GM21423 (cell line): ENCODE measurements around the gene WARS2.
A peak's percentile ranks its signal among the peaks of the same experiment; 100 is the strongest.
"Not testable (repeated sequence)": the region's sequence is repeated elsewhere in the genome, so short reads cannot be mapped to it uniquely, and the experiment has no call there.

Experiments used
- ATAC-seq: cut with Tn5 transposase; IDR thresholded peaks from one replicate; pipeline ENCODE4 v1.9.1; 2021; ENCODE audit warnings: mild to moderate bottlenecking, moderate library complexity; ENCODE audit not compliant: unreplicated experiment

Gene WARS2

DNA sequence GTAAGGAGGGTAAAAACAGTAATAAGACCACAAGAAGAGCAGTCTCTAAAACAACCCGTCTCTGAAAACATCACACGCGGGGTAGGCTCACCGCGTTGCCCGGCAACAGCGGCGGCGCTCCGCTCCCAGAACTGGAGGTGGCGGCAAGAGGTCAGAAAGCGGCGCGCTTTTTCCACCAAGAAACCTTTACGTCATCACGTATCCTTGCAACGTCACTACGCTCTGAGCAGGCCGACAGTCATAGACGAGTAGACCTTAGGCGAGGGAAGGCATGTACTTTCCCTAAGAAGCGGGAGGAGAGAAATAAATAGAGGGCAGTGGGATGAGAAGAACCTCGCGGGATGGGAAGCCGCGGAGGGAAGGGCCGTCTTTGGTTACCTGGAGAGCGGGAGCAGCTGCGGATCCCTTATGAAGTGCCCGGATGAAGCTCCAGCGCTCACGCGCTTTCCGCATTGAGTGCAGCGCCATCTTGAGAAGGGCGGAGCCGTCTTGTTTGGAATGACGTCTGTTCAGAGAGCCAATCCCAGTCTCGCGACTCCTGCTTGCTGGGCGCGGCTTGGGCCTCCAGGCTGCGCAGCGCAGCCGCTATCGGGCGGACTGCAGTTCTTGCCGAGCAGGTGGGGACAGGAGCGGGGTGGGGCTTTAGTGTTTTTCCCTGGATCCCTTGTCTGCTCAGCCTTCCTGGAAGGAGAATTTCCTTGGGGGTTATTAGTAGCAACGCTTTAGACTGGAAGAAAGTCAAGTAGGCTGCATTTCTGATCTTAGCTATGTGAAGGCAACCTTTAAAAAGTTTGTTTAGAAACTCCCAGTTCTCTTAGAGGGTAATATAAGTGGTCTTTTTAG is at the start of gene WARS2:
TSS of gene WARS2 (minus strand) at position 477 of the 843 bp plus-strand sequence. CDS start at position 468, 9 bp downstream.
- peak; percentile 93 for ATAC-seq

- ATAC-seq = no peak
Observed at GRCh38 chr1:119188926-119189325, 48.5 kb upstream of the WARS2 start.

DNA sequence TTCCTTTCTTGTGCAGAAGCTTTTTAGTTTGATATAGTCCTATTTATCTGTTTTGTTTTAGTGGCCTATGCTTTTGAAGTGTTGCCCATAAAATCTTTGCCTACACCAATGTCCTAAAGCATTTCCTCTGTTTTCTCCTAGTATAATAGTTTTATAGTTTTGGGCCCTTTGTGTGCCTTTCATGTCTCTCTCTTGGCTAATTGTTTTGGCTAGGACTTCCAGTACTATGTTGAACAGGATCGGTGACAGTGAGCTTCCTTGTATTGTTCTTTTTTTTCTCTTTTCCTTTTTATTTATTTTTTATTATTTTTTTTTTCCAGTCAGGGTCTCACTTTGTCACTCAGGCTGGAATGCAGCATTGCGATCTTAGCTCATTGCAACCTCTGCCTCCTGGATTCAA is 47.0 kb upstream of the WARS2 start:
- ATAC-seq = no peak

- no peak for ATAC-seq
Observed at GRCh38 chr1:119186471-119186870, 46.0 kb upstream of the WARS2 start.

GRCh38 chr1:119184972-119185371 is 44.5 kb upstream of the WARS2 start:
- no peak for ATAC-seq

- ATAC-seq = no peak
Observed at GRCh38 chr1:119181218-119181617, 40.8 kb upstream of the WARS2 start.

GRCh38 chr1:119179051-119179450 is 38.6 kb upstream of the WARS2 start:
- ATAC-seq = no peak

- ATAC-seq = not testable (repeated sequence)
Observed at GRCh38 chr1:119172927-119173326, 32.5 kb upstream of the WARS2 start.

- ATAC-seq = not testable (repeated sequence)
Observed at GRCh38 chr1:119171381-119172010, 31.0 kb upstream of the WARS2 start.

- ATAC-seq = no peak
Observed at GRCh38 chr1:119163396-119163795, 22.9 kb upstream of the WARS2 start.

- no peak for ATAC-seq
Observed at GRCh38 chr1:119160866-119161265, 20.4 kb upstream of the WARS2 start.

GRCh38 chr1:119160409-119160808 is 20.0 kb upstream of the WARS2 start:
- ATAC-seq = no peak

DNA sequence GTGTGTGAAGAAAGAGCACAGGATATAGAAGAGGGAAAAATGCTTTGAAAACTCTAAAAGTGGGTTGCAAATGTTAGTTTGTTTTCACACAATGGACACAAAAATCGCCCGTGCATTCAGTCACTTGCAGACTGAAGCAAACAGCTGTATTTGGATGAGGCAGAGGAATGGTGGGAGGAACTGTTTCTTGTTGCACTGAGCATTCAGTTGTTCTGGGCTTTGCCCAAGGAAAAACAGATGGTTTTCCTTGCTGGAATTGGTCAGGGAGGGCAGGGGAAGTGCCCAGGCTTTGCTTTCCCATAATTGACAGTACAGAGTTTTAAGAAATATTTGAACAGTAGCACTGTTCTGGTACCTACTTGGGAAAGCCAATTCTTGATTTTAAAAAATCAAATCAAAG is 19.5 kb upstream of the WARS2 start:
- no peak for ATAC-seq

DNA sequence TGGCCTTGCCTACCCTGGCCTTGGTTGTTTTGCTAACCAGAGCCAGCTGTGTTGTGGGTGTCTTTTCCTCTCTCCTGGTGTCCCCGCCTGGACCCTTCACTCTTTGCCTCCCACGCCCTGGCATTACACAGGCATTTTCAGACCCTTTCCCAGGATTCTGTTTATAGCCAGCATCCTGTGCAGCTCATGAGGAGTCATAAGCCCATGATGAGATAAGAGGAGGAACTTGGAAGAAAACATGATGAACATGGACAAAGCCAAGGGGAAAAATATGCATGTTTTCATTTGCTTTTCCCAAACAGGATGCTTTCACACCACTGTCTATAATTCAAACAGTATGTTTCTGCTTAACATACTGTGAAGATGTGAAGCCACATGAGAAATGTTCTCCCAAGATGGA is 18.7 kb upstream of the WARS2 start:
- ATAC-seq = no peak

GRCh38 chr1:119156761-119157160 is 16.3 kb upstream of the WARS2 start:
- ATAC-seq = not testable (repeated sequence)

DNA sequence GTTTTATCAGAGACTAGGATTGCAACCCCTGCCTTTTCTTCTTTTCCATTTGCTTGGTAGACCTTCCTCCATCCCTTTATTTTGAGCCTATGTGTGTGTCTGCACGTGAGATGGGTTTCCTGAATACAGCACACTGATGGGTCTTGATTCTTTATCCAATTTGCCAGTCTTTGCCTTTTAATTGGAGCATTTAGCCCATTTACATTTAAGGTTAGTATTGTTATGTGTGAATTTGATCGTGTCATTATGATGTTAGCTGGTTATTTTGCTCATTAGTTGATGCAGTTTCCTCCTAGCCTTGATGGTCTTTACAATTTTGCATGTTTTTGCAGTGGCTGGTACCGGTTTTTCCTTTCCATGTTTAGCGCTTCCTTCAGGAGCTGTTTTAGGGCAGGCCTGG is 14.6 kb upstream of the WARS2 start:
- ATAC-seq = not testable (repeated sequence)

DNA sequence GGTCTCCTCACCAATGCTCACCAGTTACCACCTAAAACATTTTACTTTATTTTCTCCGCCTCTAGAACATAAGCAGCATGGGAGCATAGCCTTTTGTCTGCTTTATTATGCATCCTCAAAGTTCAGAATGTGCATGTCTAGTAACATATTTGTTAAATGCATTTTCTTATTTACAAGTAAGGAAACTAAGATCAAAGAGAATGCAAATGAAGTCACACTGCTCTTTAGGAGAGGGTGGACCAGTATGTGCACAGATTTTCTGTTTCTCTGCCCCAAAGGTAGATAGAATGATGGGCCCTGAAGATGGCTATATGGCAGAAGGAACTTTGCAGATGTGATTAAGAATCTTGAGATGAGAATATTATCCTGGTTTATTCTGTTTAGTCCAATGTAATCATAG is 9.7 kb upstream of the WARS2 start:
- ATAC-seq = no peak

- no peak for ATAC-seq
Observed at GRCh38 chr1:119147661-119148090, 7.2 kb upstream of the WARS2 start.

DNA sequence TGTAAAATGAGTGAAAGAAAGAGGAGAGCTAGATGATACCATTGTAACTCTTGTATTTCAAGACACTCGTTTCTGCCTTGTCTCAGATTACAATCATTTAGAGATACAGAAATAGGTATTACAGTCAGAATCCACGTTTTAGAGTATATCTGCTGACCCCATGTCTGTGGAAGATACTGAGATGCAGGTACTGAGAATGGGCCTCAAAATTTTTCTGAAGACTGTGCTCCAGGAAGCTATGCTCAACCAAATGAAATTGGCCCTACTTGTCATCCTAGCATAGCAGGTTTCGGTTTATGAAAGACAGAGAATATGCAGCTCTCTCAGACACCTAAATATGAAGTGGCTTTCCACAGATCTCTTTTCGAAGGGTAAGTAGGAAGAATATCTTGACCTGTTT is 6.0 kb upstream of the WARS2 start:
- no peak for ATAC-seq

- no peak for ATAC-seq
Observed at GRCh38 chr1:119144813-119145212, 4.4 kb upstream of the WARS2 start.

DNA sequence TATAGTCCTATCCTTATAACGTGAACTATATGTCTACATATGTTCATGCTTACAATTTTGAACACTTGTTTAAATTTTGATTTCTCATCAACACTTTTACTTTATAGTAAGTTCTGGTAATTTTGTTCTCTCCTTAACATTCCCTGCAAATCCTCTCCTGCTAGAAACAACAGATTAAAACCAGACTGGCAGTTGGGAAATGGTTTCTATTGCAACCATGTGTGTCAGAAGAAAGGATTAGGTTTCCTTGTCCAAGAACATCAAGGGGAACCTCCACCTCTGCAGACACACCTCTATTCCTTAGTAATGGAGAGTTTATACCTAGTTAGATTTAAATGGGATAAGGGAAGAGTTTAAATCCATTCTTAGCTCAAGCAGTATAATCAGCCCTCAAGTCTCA is 3.3 kb upstream of the WARS2 start:
- ATAC-seq = no peak

GRCh38 chr1:119141660-119142059 is 1.2 kb upstream of the WARS2 start:
- ATAC-seq = no peak
